ENCODE results near the gene ZNF189.

- TF ChIP-seq, protein P1, sequence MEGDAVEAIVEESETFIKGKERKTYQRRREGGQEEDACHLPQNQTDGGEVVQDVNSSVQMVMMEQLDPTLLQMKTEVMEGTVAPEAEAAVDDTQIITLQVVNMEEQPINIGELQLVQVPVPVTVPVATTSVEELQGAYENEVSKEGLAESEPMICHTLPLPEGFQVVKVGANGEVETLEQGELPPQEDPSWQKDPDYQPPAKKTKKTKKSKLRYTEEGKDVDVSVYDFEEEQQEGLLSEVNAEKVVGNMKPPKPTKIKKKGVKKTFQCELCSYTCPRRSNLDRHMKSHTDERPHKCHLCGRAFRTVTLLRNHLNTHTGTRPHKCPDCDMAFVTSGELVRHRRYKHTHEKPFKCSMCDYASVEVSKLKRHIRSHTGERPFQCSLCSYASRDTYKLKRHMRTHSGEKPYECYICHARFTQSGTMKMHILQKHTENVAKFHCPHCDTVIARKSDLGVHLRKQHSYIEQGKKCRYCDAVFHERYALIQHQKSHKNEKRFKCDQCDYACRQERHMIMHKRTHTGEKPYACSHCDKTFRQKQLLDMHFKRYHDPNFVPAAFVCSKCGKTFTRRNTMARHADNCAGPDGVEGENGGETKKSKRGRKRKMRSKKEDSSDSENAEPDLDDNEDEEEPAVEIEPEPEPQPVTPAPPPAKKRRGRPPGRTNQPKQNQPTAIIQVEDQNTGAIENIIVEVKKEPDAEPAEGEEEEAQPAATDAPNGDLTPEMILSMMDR (IDR thresholded peaks at IDR 0.05; ENCODE audit: low read depth, low read length), result no peak
- TF ChIP-seq EZH2phosphoT487 (IDR thresholded peaks at IDR 0.05; ENCODE audit: low read depth), result no peak
Observed at GRCh38 chr9:101381118-101381517, 17.5 kb upstream of the ZNF189 start.

All from OCI-LY3 (cell line).